ENCODE results near the gene DCBLD1. TPM values are rescaled to one million over a fixed set of nuclear protein-coding genes. Genes with fewer than 3 reads are reported as not detected.

Gene DCBLD1
- total RNA-seq, 1 donor from 2014 or later = 19.5 TPM

GRCh38 chr6:117446861-117447260 is 35.6 kb upstream of the DCBLD1 start:
- H3K36me3 ChIP-seq = no peaks in the 10 kb centered on the region
- no peaks in the 10 kb centered on the region for H3K9me3 ChIP-seq
- H3K27me3 ChIP-seq = no peaks in the 10 kb centered on the region
- no peak for ATAC-seq
- TF ChIP-seq CTCF (IDR thresholded peaks at IDR 0.05) = no peak
- intact Hi-C loops (cut with DNase I) = loop anchor here (10.0 kb wide), 1 partner anchor 108 kb away; no protein-coding TSS in a partner anchor
- no peak for DNase-seq
- no peak overlapping the region for H3K4me3 ChIP-seq
- H3K4me1 ChIP-seq = peaks cover 8% of the 10 kb centered on the region
- no peak overlapping the region for H3K27ac ChIP-seq

- TF ChIP-seq CTCF (IDR thresholded peaks at IDR 0.05) = no peak
- peak; percentile 33 for ATAC-seq
- intact Hi-C loops (cut with DNase I) = loop anchor here (10.0 kb wide), 1 partner anchor 107 kb away; no protein-coding TSS in a partner anchor
- Histone ChIP-seq H3K9me3 (no peaks in the 10 kb centered on the region), H3K27ac (no peak overlapping the region), H3K36me3 (no peaks in the 10 kb centered on the region), H3K27me3 (no peaks in the 10 kb centered on the region), H3K4me3 (no peak overlapping the region), H3K4me1 (peaks cover 11% of the 10 kb centered on the region)
- DNase-seq = no peak
Observed at GRCh38 chr6:117448011-117448410, 34.5 kb upstream of the DCBLD1 start.

DNA sequence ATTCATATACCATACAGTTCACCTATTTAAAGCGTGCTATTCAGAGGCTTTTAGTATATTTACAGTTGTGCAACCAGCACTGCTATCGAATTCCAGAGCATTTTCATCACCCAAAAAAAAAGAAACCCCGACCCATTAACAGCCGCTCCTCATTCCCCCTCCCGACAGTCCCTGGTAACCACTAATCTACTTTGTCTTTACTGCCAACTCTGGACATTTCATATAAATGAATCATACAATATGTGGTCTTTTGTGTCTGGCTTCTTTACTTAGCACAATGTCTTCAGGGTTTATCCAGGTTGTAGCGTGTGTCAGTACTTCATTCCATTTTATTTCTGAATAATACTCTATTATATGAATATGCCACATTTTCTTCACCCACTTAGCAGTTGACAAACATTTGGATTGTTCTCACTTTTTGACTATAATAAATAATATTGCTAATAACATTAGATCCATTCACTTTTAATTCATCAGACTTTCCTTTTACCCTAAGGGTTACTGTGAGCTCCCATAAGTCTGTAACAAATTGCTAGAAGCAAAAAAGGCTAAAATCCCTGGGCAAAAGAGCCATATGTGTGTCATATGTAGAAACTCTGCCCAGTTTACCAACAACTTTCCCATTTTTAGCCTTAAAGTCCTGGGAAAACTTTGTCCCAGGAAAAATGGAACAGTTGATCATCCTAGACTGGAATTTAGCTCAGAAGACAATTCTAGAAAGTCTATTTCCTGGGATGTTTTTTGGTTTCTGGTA is 33.6 kb upstream of the DCBLD1 start:
- intact Hi-C loops (cut with DNase I) = loop anchor here (10.0 kb wide), 1 partner anchor 106 kb away; no protein-coding TSS in a partner anchor
- ATAC-seq = peak; percentile 43
- Histone ChIP-seq H3K4me3 (no peak overlapping the region), H3K27ac (no peak overlapping the region), H3K36me3 (no peaks in the 10 kb centered on the region), H3K4me1 (peaks cover 11% of the 10 kb centered on the region), H3K27me3 (no peaks in the 10 kb centered on the region), H3K9me3 (no peaks in the 10 kb centered on the region)
- TF ChIP-seq CTCF (IDR thresholded peaks at IDR 0.05) = no peak
- DNase-seq = no peak

GRCh38 chr6:117449549-117450439 is 32.7 kb upstream of the DCBLD1 start:
- ATAC-seq = peak; percentile 54
- H3K27ac ChIP-seq = no peak overlapping the region

More at GRCh38 chr6:117449549-117450439, 32.7 kb upstream of the DCBLD1 start:
- Histone ChIP-seq H3K36me3 (no peaks in the 10 kb centered on the region), H3K4me1 (peaks cover 11% of the 10 kb centered on the region), H3K4me3 (no peak overlapping the region), H3K27me3 (no peaks in the 10 kb centered on the region), H3K9me3 (no peaks in the 10 kb centered on the region)
- DNase-seq = no peak
- peak; percentile 77 for TF ChIP-seq CTCF (IDR thresholded peaks at IDR 0.05)
- intact Hi-C loops (cut with DNase I) = loop anchor here (10.0 kb wide), 1 partner anchor 105 kb away; no protein-coding TSS in a partner anchor
